A549 (cell line): ENCODE measurements around the gene SLC37A1. TPM values are rescaled to one million over a fixed set of nuclear protein-coding genes. Genes with fewer than 3 reads are reported as not detected.

Experiments used
- ATAC-seq, 2 experiments: fragments of 200-7000 bp in 1 of 2; fragments of >200 bp in 1 of 2; cut with Nextera tagmentation in 1 of 2; cut with Tn5 transposase in 1 of 2; 3 replicates each; pipeline versions ENCODE4 v1.8.0 to v1.9.1; 2018 to 2020; ENCODE audit warnings: mild to moderate bottlenecking in 1 of 2, moderate library complexity in 1 of 2
- CTCF ChIA-PET: fragments of 300-600 bp; sonication (Branson Sonifier 250); formaldehyde crosslinking; extraction: SDS; loops from one replicate; lab custom pipeline; 2021; ENCODE audit warnings: antibody characterized with exemption, inconsistent platforms; lab: Yijun Ruan, JAX
- POLR2A ChIA-PET: fragments of 350-600 bp; formaldehyde crosslinking; extraction: SDS; loops from one replicate; lab custom pipeline; 2021; ENCODE audit warnings: antibody characterized with exemption, inconsistent platforms; lab: Yijun Ruan, JAX
- DNase-seq, 2 experiments: peaks; one replicate each; pipeline versions ENCODE4 v3.0.0 to v3.0.0-alpha.2; 2011 to 2016; ENCODE audit warnings: low read depth in 1 of 2, low spot score in 1 of 2
- FAIRE-seq: peaks from 2 replicates; lab custom pipeline; 2011; peaks lifted over from hg19 to GRCh38; lab: Jason Lieb, UNC
- H3K27ac ChIP-seq, 2 experiments: fragments of >200 bp; sonication (Bioruptor Twin); formaldehyde crosslinking; 3 replicates each; pipeline ENCODE4 v1.5.1; 2016 to 2017
- H3K4me1 ChIP-seq: fragments of >200 bp; sonication (Bioruptor Twin); formaldehyde crosslinking; 3 replicates; pipeline ENCODE4 v1.6.1; 2016
- H3K4me2 ChIP-seq: fragments of >200 bp; sonication (Bioruptor Twin); formaldehyde crosslinking; 3 replicates; pipeline ENCODE4 v1.6.1; 2016
- H3K4me3 ChIP-seq: fragments of >200 bp; sonication (Bioruptor Twin); formaldehyde crosslinking; 3 replicates; pipeline ENCODE4 v1.5.1; 2016
- H3K9me3 ChIP-seq: fragments of >200 bp; sonication (Bioruptor Twin); formaldehyde crosslinking; 3 replicates; pipeline ENCODE4 v1.6.1; 2016
- BHLHE40 ChIP-seq: IDR thresholded peaks from 2 replicates; pipeline ENCODE4 v1.6.1; 2012; ENCODE audit warnings: low read depth, low read length, inconsistent platforms
- CEBPB ChIP-seq, 2 experiments: fragments of >200 bp in 1 of 2; sonication (Bioruptor Twin) in 1 of 2; formaldehyde crosslinking in 1 of 2; IDR thresholded peaks; 2 replicates each; pipeline ENCODE4 v1.6.1; 2012 to 2016
- CHD2 ChIP-seq: fragments of 150-350 bp; IDR thresholded peaks from 2 replicates; pipeline ENCODE4 v1.6.1; 2014; ENCODE audit warnings: low read length; ENCODE audit not compliant: partially characterized antibody
- EP300 ChIP-seq, 2 experiments: fragments of >200 bp; sonication (Bioruptor Twin); formaldehyde crosslinking; IDR thresholded peaks; 2 replicates in 1 of 2; 3 replicates in 1 of 2; pipeline ENCODE4 v1.6.1; 2016 to 2017
- FOSL2 ChIP-seq, 2 experiments: fragments of 450-650 bp in 1 of 2; fragments of >200 bp in 1 of 2; sonication (Bioruptor Twin) in 1 of 2; formaldehyde crosslinking; IDR thresholded peaks; 2 replicates each; pipeline versions ENCODE4 v1.5.0 to v1.6.1; 2016 to 2020; ENCODE audit warnings: mild to moderate bottlenecking in 1 of 2, moderate library complexity in 1 of 2
- FOXS1 ChIP-seq: fragments of 250-450 bp; sonication (Bioruptor Pico); IDR thresholded peaks from 2 replicates; pipeline ENCODE4 v1.5.0; 2020; ENCODE audit warnings: mild to moderate bottlenecking, moderate library complexity
- HOXB13 ChIP-seq: fragments of 250-450 bp; sonication (Bioruptor Pico); IDR thresholded peaks from 2 replicates; pipeline ENCODE4 v1.5.0; 2020; ENCODE audit warnings: low read depth, mild to moderate bottlenecking, moderate library complexity
- JUNB ChIP-seq: fragments of >200 bp; sonication (Bioruptor Twin); formaldehyde crosslinking; IDR thresholded peaks from 2 replicates; pipeline ENCODE4 v1.6.1; 2016
- KDM5A ChIP-seq: fragments of 200-600 bp; sonication (generic); IDR thresholded peaks from 2 replicates; pipeline ENCODE4 v1.6.1; 2016; ENCODE audit warnings: antibody characterized with exemption, mild to moderate bottlenecking
- MYC ChIP-seq: IDR thresholded peaks from 2 replicates; pipeline ENCODE4 v1.6.1; 2012; ENCODE audit warnings: mild to moderate bottlenecking, inconsistent platforms, low read length, improper control_type of control experiment, borderline replicate concordance
- NFE2L2 ChIP-seq: fragments of 150-350 bp; conservative IDR thresholded peaks from 2 replicates; pipeline ENCODE4 v1.6.1; 2014; ENCODE audit warnings: low read length
- NPAS2 ChIP-seq: fragments of 250-450 bp; sonication (Bioruptor Pico); IDR thresholded peaks from 2 replicates; pipeline ENCODE4 v1.8.0; 2022; ENCODE audit warnings: mild to moderate bottlenecking, moderate library complexity, borderline replicate concordance
- NR3C1 ChIP-seq: fragments of >200 bp; sonication (Bioruptor Twin); formaldehyde crosslinking; IDR thresholded peaks from 3 replicates; pipeline ENCODE4 v1.6.1; 2017
- RFX5 ChIP-seq: fragments of 450-650 bp; IDR thresholded peaks from 2 replicates; pipeline ENCODE4 v1.7.1; 2014; ENCODE audit warnings: antibody characterized with exemption, mild to moderate bottlenecking, moderate library complexity
- TP53 ChIP-seq: fragments of 250-450 bp; sonication (Bioruptor Pico); IDR thresholded peaks from 2 replicates; pipeline ENCODE4 v1.5.0; 2021; ENCODE audit warnings: mild to moderate bottlenecking, moderate library complexity
- WGBS: methylation state at CpG from one replicate; pipeline ENCODE4 v1.1.6; 2017; ENCODE audit errors: missing lambda C conversion rate; 5-methylcytosine and 5-hydroxymethylcytosine counted together
- polyA plus RNA-seq, 4 experiments: library from polyadenylated mRNA; depleted of rRNA in 3 of 4; stranded (reverse); fragments of >200 nt; fragmentation: RNase III in 1 of 4; extraction: RNeasy Plus Mini Kit Qiagen cat#74134 plus additional on column Dnase treatment in 1 of 4; gene quantifications; 2 replicates in 3 of 4; 3 replicates in 1 of 4; pipeline ENCODE4 v1.2.3, GENCODE V29; 2011 to 2017
- TF ChIP-seq, protein P1 (sequence below): fragments of >200 bp; sonication (Bioruptor Twin); formaldehyde crosslinking; IDR thresholded peaks from 3 replicates; pipeline ENCODE4 v1.5.1; 2016
- TF ChIP-seq, protein P2 (sequence below): IDR thresholded peaks from 2 replicates; pipeline ENCODE4 v1.6.1; 2012
- TF ChIP-seq, protein P3 (sequence below): fragments of 150-350 bp; IDR thresholded peaks from 2 replicates; pipeline ENCODE4 v1.6.1; 2014; ENCODE audit warnings: low read depth, mild to moderate bottlenecking, low read length
- TF ChIP-seq, protein P4 (sequence below): fragments of >200 bp; sonication (Bioruptor Twin); formaldehyde crosslinking; IDR thresholded peaks from 2 replicates; pipeline ENCODE4 v1.6.1; 2016
- TF ChIP-seq, protein P5 (sequence below): fragments of 200-600 bp; sonication (generic); IDR thresholded peaks from 2 replicates; pipeline ENCODE4 v1.6.1; 2016; ENCODE audit warnings: antibody characterized with exemption, mild to moderate bottlenecking, moderate library complexity
- TF ChIP-seq, protein P6 (sequence below): IDR thresholded peaks from 2 replicates; pipeline ENCODE4 v1.6.1; 2012

Gene SLC37A1
- polyA plus RNA-seq, 2 of the 4 experiments (the other 2 are of a cell fraction), result 1.9 to 2.1 TPM

DNA sequence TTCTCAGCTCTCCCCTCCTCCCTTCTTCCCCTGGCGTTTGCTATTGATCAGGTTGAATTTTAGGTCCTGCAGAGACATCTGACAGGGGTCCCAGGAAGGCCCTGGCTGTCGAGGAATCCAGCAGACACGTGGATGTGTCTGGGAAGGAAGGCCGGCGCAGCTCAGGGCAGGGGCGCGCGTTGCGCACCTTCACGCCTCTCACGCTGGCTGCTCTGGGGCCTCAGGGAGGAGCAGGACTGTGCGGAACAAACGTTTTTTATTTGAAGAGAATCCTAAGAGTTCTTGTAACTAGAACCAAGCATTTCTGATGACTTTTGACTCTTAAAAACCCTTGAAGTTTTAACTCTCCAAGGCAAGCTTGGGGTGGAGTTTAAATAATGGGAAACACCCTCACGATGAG is 54.2 kb downstream of the SLC37A1 start:
- DNase-seq, result no peak
- Histone ChIP-seq H3K4me3 (no peak overlapping the region), H3K9me3 (no peaks in the 10 kb centered on the region), H3K4me1 (no peaks in the 10 kb centered on the region), H3K27ac (no peak overlapping the region), H3K4me2 (no peak overlapping the region)
- POLR2A ChIA-PET, result no interaction called here
- TF ChIP-seq JUNB, result no peak
- TF ChIP-seq, protein P1, sequence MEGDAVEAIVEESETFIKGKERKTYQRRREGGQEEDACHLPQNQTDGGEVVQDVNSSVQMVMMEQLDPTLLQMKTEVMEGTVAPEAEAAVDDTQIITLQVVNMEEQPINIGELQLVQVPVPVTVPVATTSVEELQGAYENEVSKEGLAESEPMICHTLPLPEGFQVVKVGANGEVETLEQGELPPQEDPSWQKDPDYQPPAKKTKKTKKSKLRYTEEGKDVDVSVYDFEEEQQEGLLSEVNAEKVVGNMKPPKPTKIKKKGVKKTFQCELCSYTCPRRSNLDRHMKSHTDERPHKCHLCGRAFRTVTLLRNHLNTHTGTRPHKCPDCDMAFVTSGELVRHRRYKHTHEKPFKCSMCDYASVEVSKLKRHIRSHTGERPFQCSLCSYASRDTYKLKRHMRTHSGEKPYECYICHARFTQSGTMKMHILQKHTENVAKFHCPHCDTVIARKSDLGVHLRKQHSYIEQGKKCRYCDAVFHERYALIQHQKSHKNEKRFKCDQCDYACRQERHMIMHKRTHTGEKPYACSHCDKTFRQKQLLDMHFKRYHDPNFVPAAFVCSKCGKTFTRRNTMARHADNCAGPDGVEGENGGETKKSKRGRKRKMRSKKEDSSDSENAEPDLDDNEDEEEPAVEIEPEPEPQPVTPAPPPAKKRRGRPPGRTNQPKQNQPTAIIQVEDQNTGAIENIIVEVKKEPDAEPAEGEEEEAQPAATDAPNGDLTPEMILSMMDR, result no peak
- TF ChIP-seq, protein P2, sequence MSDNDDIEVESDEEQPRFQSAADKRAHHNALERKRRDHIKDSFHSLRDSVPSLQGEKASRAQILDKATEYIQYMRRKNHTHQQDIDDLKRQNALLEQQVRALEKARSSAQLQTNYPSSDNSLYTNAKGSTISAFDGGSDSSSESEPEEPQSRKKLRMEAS, result no peak
- no peak for TF ChIP-seq KDM5A
- TF ChIP-seq HOXB13 (CRISPR knock-in tag), result no peak
- TF ChIP-seq EP300 (IDR thresholded peaks at IDR 0.05), result no peak
- no peak for TF ChIP-seq NFE2L2
- TF ChIP-seq, protein P3, sequence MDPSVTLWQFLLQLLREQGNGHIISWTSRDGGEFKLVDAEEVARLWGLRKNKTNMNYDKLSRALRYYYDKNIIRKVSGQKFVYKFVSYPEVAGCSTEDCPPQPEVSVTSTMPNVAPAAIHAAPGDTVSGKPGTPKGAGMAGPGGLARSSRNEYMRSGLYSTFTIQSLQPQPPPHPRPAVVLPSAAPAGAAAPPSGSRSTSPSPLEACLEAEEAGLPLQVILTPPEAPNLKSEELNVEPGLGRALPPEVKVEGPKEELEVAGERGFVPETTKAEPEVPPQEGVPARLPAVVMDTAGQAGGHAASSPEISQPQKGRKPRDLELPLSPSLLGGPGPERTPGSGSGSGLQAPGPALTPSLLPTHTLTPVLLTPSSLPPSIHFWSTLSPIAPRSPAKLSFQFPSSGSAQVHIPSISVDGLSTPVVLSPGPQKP, result no peak
- TF ChIP-seq NPAS2 (CRISPR knock-in tag), result no peak
- TF ChIP-seq FOXS1, result no peak
- FAIRE-seq, result no peak
- no peak for ATAC-seq
- WGBS, result 76% methylated on average over 14 of the region's 14 CpGs
- CTCF ChIA-PET, result interaction anchor here (1.8 kb wide), 1 partner anchor 25 kb away, joined by 4 read pairs; no protein-coding TSS in a partner anchor

DNA sequence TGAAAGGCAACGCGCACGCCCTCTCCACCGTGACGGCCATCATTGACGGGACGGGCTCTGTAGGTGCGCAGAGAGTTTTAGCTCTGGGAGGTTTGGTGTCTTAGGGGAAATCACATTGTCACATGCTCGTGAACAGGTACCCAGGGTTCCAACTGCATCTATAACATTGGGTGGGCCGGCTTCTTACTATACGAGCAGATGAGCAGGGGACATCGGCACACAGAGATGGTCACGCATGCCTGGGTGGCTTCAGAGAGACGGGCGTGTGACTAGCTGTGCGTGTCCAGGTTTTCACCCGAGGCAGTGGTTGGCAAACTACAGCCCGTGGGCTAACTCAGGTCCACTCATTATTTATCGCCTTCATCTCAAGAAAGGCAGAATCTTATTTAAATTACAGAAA is 54.7 kb downstream of the SLC37A1 start:
- ATAC-seq (no peak), FAIRE-seq (no peak), DNase-seq (no peak)
- CTCF ChIA-PET, result interaction anchor here (1.8 kb wide), 1 partner anchor 25 kb away, joined by 4 read pairs; no protein-coding TSS in a partner anchor
- POLR2A ChIA-PET, result no interaction called here
- 88% methylated on average over 19 of the region's 19 CpGs for WGBS
- H3K9me3 ChIP-seq, result no peaks in the 10 kb centered on the region
- no peaks in the 10 kb centered on the region for H3K4me1 ChIP-seq
- no peak overlapping the region for H3K4me3 ChIP-seq
- no peak overlapping the region for H3K27ac ChIP-seq
- H3K4me2 ChIP-seq, result no peak overlapping the region
- no peak for TF ChIP-seq NR3C1
- TF ChIP-seq TP53 (CRISPR knock-in tag), result no peak
- TF ChIP-seq RFX5, result no peak
- TF ChIP-seq CEBPB (IDR thresholded peaks at IDR 0.05), result no peak
- TF ChIP-seq MYC, result no peak
- no peak for TF ChIP-seq BHLHE40
- no peak for TF ChIP-seq KDM5A
- no peak for TF ChIP-seq FOSL2 (IDR thresholded peaks at IDR 0.05)
- no peak for TF ChIP-seq FOSL2 (CRISPR knock-in tag; IDR thresholded peaks at IDR 0.05)
- TF ChIP-seq, protein P2, result no peak
- no peak for TF ChIP-seq CHD2
- TF ChIP-seq, protein P4, sequence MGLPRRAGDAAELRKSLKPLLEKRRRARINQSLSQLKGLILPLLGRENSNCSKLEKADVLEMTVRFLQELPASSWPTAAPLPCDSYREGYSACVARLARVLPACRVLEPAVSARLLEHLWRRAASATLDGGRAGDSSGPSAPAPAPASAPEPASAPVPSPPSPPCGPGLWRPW, result no peak
- TF ChIP-seq EP300 (IDR thresholded peaks at IDR 0.05), result no peak
- TF ChIP-seq, protein P5, sequence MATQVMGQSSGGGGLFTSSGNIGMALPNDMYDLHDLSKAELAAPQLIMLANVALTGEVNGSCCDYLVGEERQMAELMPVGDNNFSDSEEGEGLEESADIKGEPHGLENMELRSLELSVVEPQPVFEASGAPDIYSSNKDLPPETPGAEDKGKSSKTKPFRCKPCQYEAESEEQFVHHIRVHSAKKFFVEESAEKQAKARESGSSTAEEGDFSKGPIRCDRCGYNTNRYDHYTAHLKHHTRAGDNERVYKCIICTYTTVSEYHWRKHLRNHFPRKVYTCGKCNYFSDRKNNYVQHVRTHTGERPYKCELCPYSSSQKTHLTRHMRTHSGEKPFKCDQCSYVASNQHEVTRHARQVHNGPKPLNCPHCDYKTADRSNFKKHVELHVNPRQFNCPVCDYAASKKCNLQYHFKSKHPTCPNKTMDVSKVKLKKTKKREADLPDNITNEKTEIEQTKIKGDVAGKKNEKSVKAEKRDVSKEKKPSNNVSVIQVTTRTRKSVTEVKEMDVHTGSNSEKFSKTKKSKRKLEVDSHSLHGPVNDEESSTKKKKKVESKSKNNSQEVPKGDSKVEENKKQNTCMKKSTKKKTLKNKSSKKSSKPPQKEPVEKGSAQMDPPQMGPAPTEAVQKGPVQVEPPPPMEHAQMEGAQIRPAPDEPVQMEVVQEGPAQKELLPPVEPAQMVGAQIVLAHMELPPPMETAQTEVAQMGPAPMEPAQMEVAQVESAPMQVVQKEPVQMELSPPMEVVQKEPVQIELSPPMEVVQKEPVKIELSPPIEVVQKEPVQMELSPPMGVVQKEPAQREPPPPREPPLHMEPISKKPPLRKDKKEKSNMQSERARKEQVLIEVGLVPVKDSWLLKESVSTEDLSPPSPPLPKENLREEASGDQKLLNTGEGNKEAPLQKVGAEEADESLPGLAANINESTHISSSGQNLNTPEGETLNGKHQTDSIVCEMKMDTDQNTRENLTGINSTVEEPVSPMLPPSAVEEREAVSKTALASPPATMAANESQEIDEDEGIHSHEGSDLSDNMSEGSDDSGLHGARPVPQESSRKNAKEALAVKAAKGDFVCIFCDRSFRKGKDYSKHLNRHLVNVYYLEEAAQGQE, result no peak
- no peak for TF ChIP-seq NFE2L2
- TF ChIP-seq, protein P6, sequence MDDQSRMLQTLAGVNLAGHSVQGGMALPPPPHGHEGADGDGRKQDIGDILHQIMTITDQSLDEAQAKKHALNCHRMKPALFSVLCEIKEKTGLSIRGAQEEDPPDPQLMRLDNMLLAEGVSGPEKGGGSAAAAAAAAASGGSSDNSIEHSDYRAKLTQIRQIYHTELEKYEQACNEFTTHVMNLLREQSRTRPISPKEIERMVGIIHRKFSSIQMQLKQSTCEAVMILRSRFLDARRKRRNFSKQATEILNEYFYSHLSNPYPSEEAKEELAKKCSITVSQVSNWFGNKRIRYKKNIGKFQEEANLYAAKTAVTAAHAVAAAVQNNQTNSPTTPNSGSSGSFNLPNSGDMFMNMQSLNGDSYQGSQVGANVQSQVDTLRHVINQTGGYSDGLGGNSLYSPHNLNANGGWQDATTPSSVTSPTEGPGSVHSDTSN, result no peak
